Stimulated activated naive CD4-positive, alpha-beta T cell treated with Interleukin-2 at 50 U/mL for 16 hours (primary cell): ENCODE measurements around the gene XYLT1.

Source experiments
- DNase-seq: peaks from one replicate; lab custom pipeline; 2025; lab: John Stamatoyannopoulos, UW

Gene XYLT1

DNA sequence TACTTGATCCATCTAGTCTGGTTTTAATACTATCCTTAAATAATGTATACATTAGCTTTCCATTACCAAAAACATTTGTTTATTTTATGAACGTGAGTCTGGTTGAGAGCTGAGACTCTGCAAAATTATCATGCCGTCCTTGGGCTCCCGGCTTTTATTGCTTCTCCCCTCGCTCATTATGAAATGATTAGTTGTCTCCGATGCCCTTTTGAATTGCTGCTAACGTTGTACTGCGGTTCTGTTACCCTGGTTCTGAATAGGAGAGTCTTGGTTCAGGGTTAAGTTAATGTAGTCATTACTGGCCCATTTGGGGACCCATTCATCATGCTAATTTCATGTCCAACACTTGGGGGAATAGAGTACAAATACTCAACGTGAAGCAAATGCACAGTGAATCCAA is 12.8 kb downstream of the XYLT1 start:
- DNase-seq, result no peak

DNA sequence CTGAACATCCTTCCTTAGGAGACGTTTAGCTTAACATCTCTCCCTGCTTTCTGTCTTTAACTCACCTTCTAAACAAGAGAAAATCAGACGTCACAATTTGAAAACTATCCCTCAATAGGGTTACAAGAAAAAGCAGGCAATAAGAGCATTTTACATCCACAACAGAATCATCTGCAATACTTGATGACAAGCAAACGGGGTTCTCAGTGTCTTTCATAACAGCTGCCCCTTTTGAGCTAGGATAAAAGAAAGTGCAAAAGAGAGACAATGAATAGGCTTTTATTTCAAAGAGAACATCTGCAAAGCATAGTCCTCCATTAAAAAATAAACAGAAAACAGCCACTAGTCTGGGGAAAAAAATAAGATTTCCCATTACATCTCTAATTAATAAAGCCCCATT is 13.2 kb downstream of the XYLT1 start:
- no peak for DNase-seq

DNA sequence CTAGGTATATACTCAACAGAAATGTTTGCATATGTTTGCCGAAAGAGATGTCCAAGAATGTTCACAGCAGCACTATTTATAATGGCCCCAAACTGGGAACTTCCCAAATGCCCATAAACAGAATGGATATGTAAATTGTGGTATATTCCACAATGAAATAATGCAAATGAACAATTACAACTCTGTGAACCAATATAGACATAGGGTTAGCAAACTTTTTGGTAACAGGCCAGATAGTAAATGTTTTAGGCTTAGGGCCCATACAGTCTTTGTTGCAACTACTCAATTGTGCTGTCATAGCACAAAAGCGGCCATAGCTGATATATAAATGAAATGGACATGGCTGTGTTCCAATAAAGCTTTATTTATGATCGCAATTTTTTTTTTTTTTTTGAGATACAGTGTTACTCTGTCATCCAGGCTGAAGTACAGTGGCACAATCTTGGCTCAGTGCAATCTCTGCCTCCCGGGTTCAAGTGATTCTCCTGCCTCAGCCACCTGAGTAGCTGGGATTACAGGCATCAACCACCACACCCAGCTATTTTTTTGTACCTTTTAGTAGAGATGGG is 16.5 kb downstream of the XYLT1 start:
- DNase-seq, result no peak

DNA sequence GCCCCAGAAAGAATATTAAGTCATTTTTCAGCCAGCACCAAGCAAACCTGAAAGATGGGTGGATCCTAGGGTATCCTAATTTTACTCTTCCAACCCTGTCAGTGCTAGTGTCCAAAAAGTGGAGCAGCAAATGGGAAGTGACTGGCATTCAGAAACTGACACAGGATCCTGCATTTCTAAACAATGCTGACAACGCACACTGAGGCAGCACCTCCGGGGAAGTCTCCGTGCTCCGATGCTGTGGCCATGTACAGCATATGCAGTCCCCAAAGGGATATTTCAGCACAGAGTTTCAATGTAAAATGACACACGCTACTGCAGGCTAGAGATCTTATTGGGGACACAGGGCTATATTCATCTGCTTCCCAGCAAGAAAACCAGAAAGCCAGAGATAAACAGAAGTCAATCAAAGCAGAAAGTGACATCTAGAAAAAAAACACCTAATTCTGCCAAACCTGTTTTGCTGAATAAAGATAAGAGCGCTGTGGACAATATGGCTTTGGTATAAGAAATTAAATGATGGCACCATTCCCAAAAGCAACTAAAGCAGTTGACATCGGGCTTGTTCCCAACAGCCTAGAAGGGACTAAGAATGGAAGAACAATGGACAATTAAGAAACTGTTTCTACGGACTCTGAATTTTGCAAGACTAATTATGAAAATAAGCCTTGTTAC is 17.3 kb downstream of the XYLT1 start:
- DNase-seq, result no peak

DNA sequence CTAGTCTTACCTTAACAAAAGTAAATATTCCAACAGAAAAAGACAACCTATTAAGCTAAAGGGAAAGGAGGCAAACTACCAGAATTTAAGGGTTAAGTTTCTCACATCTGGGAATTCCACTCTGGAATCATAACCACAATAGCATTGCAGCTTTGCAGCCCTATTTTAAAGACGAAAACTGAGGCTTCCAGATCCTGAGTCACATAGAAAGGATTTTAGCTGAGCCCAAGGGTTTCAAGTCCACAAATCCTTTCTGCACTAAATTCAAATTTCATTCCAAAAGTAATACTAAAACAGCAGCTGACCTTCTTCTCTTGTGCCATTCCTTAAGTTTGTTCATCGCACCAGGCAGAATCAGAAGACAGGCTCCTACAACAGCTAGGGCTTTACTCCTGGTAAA is 17.8 kb downstream of the XYLT1 start:
- DNase-seq, result no peak

DNA sequence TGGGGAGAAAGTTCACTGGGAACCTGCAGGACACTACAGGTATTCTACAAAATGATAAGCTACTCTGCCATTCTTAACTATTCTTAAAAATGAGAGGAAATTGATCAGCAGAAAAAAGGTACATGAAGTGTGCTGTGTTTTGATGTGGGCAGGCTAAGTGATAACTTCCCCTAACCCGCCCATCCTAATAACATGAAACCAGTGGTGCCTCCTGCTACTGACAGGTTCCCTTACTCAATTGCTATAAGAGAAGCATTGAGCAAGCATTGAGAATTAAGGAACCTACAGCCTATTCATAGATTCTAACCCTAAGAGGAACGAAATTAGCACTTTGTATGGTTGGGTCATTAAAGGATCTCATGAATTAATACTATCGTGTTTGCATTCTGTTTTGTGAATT is 18.9 kb downstream of the XYLT1 start:
- DNase-seq, result no peak

DNA sequence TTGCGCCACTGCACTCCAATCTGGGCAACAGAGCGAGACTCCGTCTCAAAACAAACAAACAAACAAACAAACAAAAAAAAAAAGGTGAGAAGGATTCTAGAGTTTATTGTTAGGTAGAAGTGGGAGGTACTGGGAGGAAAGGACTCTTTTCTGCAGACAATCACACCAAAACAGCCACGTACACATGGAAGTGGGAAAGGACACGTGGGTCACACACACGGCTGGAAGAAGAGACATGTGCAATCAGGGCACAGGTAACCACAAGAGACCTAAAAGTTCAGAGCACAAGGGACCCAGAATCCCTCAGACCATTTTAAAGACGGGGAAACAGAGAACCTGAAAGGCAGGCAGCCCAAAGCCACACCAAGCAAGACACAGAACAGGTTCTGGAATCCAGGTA is 20.5 kb downstream of the XYLT1 start:
- DNase-seq, result no peak

DNA sequence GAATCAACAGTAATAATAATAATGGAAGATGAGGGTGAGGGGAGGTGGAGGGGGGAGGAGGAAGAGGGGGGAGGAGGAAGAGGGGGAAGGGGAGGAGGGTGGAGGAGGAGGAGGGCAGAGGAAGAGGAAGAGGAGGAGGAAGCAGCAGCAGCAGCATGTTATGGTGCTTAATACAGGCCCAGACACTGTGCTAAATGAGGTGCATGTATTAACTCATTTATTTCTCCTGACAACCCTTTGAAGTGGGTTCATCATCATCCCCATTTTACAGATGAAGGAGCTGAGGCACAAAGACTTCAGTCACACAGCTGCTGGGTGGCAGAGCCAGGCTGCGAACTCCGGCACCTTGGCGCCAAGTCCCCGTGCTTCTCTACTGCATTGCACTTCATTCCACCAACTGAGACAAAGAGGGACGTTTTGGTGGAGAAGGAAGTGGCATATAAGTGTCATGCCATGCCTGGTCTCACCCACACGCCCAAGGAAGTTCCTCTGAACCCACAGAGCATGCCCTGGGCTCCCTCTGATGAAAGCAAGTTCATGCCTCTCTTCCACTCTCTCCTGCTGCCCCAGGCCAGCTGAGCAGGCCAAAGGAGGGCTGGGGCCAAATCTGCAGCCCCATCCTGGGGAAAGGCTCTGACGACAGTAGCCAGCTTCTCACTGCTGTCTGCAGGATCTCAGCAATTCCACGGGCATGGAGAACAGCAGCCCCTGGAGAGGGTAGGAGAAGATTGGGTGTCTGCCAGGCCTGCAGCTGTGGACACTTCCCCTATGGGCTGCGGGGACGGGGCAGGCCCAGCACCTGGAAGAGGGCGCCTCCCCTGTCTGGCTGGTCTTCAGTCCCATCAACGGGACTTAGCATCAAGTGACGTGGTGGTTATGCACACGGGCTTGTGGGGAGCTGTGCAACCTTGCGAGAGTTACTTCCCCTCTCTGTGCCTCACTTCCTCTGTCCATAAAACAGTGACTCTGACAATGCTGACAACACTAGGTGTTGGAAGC is 21.8 kb downstream of the XYLT1 start:
- peak; percentile 23 for DNase-seq

DNA sequence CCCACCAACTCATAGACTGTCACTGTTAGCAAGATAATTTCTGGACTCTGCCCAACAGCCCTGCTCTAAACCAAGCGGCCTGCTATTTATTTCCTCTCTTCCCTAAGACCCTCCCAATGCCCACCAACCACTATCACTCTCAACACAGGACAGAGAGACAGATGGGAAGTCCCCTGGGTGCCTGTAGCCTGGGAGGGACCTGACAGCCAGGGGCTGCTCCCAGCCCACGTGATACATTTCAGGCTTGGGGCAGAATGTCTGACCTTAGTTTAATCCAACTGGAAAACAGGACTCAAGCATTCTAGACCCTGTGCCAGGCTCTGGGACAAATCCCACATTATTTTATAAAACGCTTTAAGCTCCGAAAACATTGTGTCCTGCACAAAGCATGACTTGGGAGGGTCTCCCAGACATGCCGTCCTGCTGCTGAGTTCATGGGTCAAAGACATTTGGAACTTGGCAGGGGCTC is 23.6 kb downstream of the XYLT1 start:
- DNase-seq, result no peak

DNA sequence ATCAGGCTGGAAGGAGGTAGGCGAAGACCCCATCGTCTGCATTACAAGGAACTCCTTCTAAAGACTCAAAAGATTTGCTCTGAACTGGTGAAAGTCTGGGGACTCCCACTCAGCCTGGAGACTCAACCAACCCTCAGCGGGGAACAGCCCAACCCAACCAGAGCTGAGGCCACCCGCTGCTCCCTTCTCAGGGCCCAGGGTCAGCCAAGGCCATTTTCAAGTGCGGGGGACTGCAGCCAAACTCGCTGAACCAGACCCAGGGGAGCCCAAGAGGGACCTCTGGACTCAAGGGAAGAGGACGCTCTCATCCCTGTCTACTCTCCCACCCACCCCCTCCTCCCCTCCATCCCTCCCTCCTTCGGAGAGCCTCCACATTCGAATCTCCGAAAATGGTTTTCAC is 24.1 kb downstream of the XYLT1 start:
- no peak for DNase-seq

DNA sequence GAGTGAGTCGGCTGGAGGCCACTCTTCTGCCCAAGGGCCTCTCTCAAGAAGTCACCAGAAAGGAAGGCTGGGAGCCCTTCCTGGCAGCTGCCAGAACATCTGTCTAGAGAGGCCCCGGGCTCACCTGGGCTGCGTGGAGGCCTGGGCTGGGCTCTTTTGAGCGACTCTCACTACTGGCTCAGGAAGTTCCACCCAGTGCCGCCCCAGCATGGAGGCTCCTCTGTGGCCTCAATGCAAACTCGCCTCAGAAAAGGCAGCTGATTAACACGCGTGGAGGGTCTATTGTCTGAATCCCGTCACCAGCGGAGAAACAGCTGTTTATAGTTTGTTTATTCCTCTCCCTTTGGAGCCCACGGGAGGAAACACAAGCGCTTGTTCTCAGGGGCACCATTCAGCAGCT is 25.3 kb downstream of the XYLT1 start:
- DNase-seq, result no peak

DNA sequence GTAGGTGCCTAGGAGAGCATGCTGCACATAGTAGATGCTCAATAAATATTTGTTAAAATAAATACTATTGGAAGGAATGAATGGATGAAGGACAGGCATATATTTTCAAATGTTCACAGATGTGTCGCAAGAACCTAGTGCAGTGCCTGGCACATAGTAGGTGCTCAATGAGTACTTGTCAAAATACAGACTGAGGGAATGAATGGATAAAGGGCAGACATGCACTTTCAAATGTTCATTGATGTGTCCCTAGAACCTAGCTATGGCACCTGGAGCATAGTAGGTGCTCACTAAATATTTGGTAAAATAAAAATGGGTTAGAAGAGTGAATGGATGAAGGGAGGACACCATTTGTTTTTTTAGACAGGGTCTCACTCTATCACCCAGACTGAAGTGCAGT is 26.1 kb downstream of the XYLT1 start:
- no peak for DNase-seq

DNA sequence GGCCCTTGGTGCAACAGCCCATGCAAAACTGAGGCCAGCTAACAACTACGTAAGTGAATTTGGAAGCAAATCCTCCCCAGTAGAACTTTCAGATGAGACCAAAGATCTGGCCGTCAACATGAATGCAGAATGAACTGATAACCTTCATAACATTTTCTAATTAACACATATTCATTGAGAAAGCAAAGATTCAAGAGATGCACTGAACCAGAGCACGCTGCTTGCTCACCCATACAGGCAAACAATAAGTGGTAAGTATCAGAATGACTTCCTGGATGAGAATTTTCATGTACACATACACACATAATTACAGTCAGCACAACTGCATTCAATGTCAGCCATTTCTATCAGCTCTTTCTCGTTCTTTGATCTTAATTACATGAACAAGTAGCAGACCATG is 30.6 kb downstream of the XYLT1 start:
- DNase-seq, result no peak

DNA sequence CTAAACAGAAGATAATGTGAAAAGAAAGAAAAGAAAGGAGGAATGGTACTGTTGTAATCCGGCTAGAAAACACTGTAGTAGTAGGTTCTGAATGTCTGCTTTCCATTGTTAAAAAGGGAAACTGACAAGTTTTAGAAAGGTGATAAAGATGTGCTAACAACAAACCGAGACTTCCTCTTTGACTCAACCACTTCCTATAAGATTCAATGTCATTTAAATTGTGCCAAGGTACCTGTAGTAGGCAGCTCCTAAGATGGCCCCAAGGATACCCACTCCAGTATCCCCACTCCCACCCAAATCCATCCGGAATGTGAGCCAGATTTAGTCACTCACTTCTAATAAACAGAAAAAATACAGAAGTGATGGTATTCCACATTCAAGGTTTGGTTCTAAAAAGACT is 31.2 kb downstream of the XYLT1 start:
- DNase-seq, result no peak

DNA sequence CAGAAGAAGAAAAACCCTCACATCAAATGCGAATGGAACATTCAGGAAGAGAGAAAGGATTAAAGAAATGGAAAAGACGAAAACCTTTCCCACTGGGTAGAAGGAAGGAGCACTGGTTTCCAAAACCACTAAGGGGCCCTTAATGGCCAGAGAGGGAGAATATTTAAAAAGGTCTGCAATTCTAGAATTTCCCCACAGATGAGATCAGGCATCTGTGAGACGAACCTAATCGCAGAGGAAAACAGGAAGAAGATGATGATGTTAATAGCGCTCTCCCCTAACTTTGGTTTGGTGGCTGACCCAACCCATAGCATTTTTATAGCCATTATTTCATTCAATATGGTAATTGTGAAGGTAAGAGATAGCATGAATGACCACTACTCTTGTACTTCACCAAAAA is 32.8 kb downstream of the XYLT1 start:
- no peak for DNase-seq

DNA sequence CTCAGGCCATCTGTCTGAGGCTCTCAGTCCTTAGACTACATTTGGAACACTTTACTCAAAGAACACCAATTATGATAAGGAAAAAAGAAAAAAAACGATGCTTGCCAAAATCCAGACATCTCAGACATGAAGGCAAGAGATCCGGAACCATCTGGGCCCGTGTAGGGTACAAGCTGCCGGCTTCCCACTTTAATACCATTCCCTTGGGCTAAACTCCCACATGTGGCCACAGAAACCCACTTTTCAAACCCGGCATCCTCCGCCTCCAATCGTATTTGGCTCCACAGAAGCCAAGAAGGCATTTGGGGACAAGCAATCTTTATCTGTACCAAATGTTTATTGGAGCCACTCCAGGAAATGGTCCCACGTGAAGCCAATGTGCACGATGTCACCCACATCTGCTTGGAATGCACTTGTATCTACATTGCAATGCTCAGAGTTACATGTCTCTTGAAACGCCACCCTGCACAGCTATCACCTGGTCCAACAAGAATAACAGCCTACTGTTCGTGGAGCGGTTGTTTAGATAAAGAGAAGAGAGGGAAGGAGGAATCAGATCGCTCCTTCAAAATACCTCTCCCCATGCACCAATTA is 33.5 kb downstream of the XYLT1 start:
- DNase-seq, result no peak

DNA sequence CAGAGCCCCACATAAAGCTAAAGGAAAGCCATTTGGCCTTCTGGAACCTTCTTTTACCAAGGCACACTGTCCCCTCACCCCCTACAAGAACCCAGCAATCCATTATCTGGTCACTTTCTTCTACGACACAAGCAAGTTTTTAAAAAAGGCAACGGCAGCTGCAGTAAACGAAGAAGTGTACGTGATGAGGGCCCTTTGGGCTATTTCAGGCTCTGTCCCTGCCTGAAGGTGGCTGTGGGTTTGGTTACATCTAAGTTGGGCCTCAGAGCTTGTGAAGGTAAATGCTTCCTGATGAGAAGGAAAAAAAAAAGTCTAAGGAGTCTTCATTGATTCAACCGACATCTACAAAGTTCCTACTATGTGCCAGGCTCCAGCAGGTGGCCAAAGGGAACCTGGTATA is 35.4 kb downstream of the XYLT1 start:
- no peak for DNase-seq

DNA sequence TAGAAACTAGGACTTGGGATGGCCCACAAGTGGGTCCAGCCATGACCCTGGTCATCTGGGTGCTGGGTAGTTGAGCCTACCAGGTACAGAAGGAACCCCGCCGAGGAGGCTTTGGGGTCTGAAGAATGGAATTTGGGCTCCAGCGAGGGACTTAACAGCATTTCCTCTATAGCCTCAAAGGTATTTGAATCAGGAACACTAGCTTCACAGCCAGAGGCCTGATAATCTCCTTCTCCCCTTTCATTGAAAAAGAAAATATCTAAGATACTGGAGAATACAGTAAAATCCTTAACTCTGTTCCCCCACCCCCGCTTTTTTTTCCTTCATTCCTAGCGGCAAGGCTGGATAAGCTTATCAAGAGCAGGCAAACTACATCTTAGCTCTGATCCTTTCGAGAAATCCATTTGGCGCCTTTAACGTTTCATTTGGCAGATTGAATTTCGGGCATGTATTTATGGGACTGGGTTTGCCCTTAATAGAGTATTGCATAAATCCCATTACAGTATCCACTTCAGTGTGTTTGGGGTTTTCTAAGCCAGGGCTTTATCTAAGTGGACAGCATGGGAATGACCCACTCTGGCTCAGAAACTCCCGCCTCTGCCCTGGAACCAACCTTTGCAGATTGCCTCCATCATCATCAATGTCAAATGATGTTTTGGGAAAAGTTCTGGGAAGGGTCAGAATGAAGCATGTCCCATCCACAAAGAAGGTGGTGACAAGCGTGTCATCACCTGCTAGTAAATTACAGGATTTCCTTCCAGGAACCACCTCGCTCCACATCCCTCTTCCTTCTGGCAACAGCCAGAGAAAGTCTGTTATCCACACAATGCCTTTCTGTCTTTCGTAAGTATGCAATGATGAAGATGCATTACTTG is 36.9 kb downstream of the XYLT1 start:
- no peak for DNase-seq

DNA sequence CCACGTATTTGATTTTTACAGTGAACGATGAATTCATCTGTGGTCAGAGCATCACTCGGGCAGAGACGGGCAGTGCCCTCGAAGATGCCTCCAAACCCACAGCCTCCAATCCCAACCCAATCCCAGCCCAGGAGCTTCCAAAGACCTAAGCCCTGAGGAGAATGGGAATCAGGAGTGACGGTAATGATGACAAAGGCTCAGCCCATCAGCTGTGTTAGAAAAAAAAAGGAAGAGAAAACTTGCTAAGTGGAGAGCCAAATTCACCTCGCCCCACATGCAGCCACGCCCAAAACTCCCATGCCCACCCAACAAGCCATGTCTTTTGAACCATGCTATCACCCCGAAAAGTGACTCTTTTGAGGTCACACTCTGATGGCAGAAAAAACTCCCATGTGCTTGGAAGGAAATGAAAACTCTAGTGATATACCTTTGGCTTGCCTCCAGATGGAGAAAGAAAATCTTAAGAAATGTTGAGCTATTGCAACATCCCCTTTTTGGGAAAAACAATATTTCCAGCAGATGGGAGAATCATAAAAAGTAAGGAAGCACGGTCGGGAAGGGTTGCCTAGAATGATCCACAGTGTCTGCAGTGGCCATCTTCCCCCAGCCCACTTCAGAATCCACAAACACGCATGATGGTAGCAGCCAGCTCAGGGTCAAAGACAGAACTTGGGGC is 37.7 kb downstream of the XYLT1 start:
- DNase-seq, result no peak

DNA sequence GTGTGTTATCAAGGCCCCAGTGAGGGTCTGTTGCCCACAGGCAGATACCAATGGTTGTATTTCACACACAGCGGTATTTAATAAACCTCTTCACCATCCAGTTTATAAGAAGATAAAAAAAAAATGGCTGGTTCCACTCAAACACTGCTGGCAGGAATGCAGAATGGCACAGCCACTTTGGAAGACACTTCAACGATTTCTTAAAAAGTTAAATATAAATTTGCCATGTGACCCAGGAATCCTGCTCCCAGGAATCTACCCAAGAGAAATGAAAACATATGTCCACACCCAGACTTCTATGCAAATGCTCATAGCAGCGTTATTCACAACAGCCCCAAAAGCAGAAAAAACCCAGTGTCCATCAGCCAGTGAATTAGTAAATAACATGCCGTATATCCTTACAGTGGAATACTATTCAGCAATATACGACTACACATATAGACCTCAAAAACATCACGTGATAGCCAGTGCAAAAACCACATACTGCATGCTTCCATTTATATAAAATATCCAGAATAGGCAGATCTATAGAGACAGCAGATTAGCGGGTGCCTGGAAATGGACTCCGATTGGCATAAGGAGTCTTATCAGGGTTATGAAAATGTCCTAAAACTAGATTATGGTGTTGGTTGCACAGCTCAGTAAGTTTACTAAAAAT is 38.7 kb downstream of the XYLT1 start:
- DNase-seq, result no peak
